ENCODE data around the gene ARHGAP44. TPM values are rescaled to one million over a fixed set of nuclear protein-coding genes. Genes with fewer than 3 reads are reported as not detected.

ARHGAP44 gene
- total and polyA plus RNA-seq, 2 donors (not counting 3 experiments of a cell fraction or from before 2014, with no cell fraction given): 0.11 to 0.42 TPM

GRCh38 chr17:12983991-12984884 is 194.9 kb downstream of the ARHGAP44 start:
- ChIA-PET POLR2A (no interaction called here), CTCF (no interaction called here)
- dilution Hi-C loops (cut with MboI; ENCODE audit: extremely low pct_ligation_motif_present, low sequenced_read_pairs) (no loop called here), intact Hi-C loops (cut with micrococcal nuclease) (no loop called here)
- Histone ChIP-seq H3K4me3 (replicated peaks in 1 of 3; ENCODE audit: insufficient read depth in 1 of 3, low read depth in 1 of 3, low read length in 3 of 3) (no peak overlapping the region), H3K79me2 (ENCODE audit: control insufficient read depth, insufficient read depth, low read length) (no peaks in the 10 kb centered on the region), H3K9me1 (replicated peaks; ENCODE audit: control insufficient read depth, extremely low read depth, insufficient read depth, low read length) (no peaks in the 10 kb centered on the region), H3K9ac (replicated peaks; ENCODE audit: extremely low read depth, insufficient read depth, low read length) (no peak overlapping the region), H3K27me3 (ENCODE audit: control insufficient read depth in 2 of 2, insufficient read depth in 2 of 2, low read length in 2 of 2) (no peaks in the 10 kb centered on the region), H3K27ac (ENCODE audit: insufficient read depth, low read depth, low read length) (no peak overlapping the region), H2AFZ (ENCODE audit: low read depth, low read length) (no peak overlapping the region), H3K36me3 (ENCODE audit: control insufficient read depth in 2 of 2, extremely low read depth in 1 of 2, insufficient read depth in 2 of 2, low read length in 2 of 2) (no peaks in the 10 kb centered on the region), H3K4me2 (ENCODE audit: insufficient read depth, low read length) (no peak overlapping the region), H3K9me3 (replicated peaks; ENCODE audit: control insufficient read depth, insufficient read depth, low read length) (no peaks in the 10 kb centered on the region), H4K20me1 (replicated peaks; ENCODE audit: control insufficient read depth, extremely low read depth, insufficient read depth, low read length) (no peaks in the 10 kb centered on the region), H3K4me1 (ENCODE audit: control insufficient read depth, extremely low read depth, insufficient read depth, low read length) (no peaks in the 10 kb centered on the region)
- DNase-seq (ENCODE audit: low read depth, low spot score) (no peak), FAIRE-seq (no peak)
- TF ChIP-seq MYC (IDR thresholded peaks at IDR 0.05; ENCODE audit: low read depth, low read length) (no peak), JUN (IDR thresholded peaks at IDR 0.05; ENCODE audit: borderline replicate concordance, insufficient read depth, insufficient read length, low read depth) (no peak), POLR2A (IDR thresholded peaks at IDR 0.05; ENCODE audit: low read depth, low read length) (no peak), MAX (IDR thresholded peaks at IDR 0.05; ENCODE audit: insufficient read depth, insufficient read length) (no peak), POLR2AphosphoS5 (IDR thresholded peaks at IDR 0.05; ENCODE audit: insufficient read depth, low read depth, low read length) (no peak), CTCF (IDR thresholded peaks at IDR 0.05; ENCODE audit: extremely low read depth in 1 of 2, insufficient read depth in 1 of 2, low read depth in 1 of 2, low read length in 2 of 2) (no peak), GATA2 (IDR thresholded peaks at IDR 0.05; ENCODE audit: insufficient read depth, insufficient read length, low read depth, low read length) (no peak), FOS (IDR thresholded peaks at IDR 0.05; ENCODE audit: borderline replicate concordance, insufficient read depth, low read length) (no peak), EZH2 (IDR thresholded peaks at IDR 0.05; ENCODE audit: borderline replicate concordance, low read depth, low read length, severe bottlenecking) (no peak)
- no TSS peak for BruUV-seq (replicated peaks)

Data from endothelial cell of umbilical vein (primary cell).